GM12878 (cell line): Measurements from ENCODE around the gene ZNF670. TPM values are rescaled to one million over a fixed set of nuclear protein-coding genes. Genes with fewer than 3 reads are reported as not detected.

ENCODE experiments used
- BRCA1 ChIP-seq: IDR thresholded peaks from 2 replicates; pipeline ENCODE4 v1.6.1; 2011; ENCODE audit warnings: low read depth, low read length, improper control_type of control experiment
- CREB1 ChIP-seq: IDR thresholded peaks from 2 replicates; pipeline ENCODE4 v1.6.1; 2012; ENCODE audit warnings: low read depth, mild to moderate bottlenecking, inconsistent platforms
- KLF5 ChIP-seq: fragments of 450-650 bp; IDR thresholded peaks from 2 replicates; pipeline ENCODE4 v1.6.1; 2014; ENCODE audit warnings: mild to moderate bottlenecking; ENCODE audit not compliant: partially characterized antibody
- MXI1 ChIP-seq: fragments of 150-350 bp; IDR thresholded peaks from 2 replicates; pipeline ENCODE4 v1.6.1; 2011; ENCODE audit warnings: low read depth, mild to moderate bottlenecking, inconsistent platforms, low read length, improper control_type of control experiment
- SMARCA5 ChIP-seq: fragments of 450-650 bp; IDR thresholded peaks from 2 replicates; pipeline ENCODE4 v1.6.1; 2017; ENCODE audit warnings: mild to moderate bottlenecking
- TAF1 ChIP-seq: IDR thresholded peaks from 2 replicates; pipeline ENCODE4 v1.6.1; 2011; ENCODE audit warnings: mild to moderate bottlenecking, low read depth, low read length, borderline replicate concordance
- TCF12 ChIP-seq: IDR thresholded peaks from 2 replicates; pipeline ENCODE4 v1.6.1; 2011; ENCODE audit warnings: low read depth, mild to moderate bottlenecking, low read length
- USF1 ChIP-seq: IDR thresholded peaks from 2 replicates; pipeline ENCODE4 v1.6.1; 2011; ENCODE audit warnings: borderline replicate concordance, low read depth, mild to moderate bottlenecking, moderate library complexity, mixed read lengths, low read length; ENCODE audit not compliant: insufficient read depth; ENCODE audit errors: extremely low read length
- WRNIP1 ChIP-seq: IDR thresholded peaks from 2 replicates; pipeline ENCODE4 v1.6.1; 2011; ENCODE audit warnings: low read depth, low read length, improper control_type of control experiment, borderline replicate concordance
- polyA plus RNA-seq, 11 experiments: library from polyadenylated mRNA; depleted of rRNA in 4 of 11; unstranded in 6 of 11; stranded (reverse) in 5 of 11; fragments of >200 nt; fragmentation: Nextera tagmentation in 4 of 11; fragmentation: Illumina TruSeq in 1 of 11; extraction: Ambion mirVana in 4 of 11; extraction: Trizol in 1 of 11; gene quantifications; 1 replicate in 1 of 11; 2 replicates in 10 of 11; pipeline versions ENCODE4 v1.2.1 to v1.2.3, GENCODE V29; 2011 to 2016; ENCODE audit warnings: inconsistent platforms in 2 of 11, missing spikeins in 2 of 11, low read depth in 1 of 11
- total RNA-seq, 4 experiments: library from RNA; depleted of rRNA in 3 of 4; stranded (reverse); fragments of >200 nt in 3 of 4; fragmentation: Illumina TruSeq in 1 of 4; extraction: Trizol in 1 of 4; gene quantifications; 2 replicates each; pipeline versions ENCODE4 v1.2.1 to v1.2.3, GENCODE V29; 2013 to 2021
- TF ChIP-seq, protein P1 (sequence below): fragments of 450-650 bp; IDR thresholded peaks from 2 replicates; pipeline ENCODE4 v1.6.1; 2017; ENCODE audit warnings: mild to moderate bottlenecking, moderate library complexity
- TF ChIP-seq, protein P2 (sequence below): fragments of 150-350 bp; IDR thresholded peaks from 2 replicates; pipeline ENCODE4 v1.6.1; 2016; ENCODE audit warnings: low read depth, low read length
- TF ChIP-seq, protein P3 (sequence below): IDR thresholded peaks from 2 replicates; pipeline ENCODE4 v1.6.1; 2011; ENCODE audit warnings: borderline replicate concordance, low read depth, mild to moderate bottlenecking, moderate library complexity, low read length; ENCODE audit not compliant: insufficient read depth, poor library complexity, severe bottlenecking
- TF ChIP-seq, protein P4 (sequence below): fragments of 450-650 bp; IDR thresholded peaks from 2 replicates; pipeline ENCODE4 v1.6.1; 2017; ENCODE audit warnings: mild to moderate bottlenecking, moderate library complexity

The ZNF670 gene
- total and polyA plus RNA-seq, 10 of the 15 experiments (the other 5 are each of a cell fraction or from before 2014, with no cell fraction given), result 3.0 to 9.0 (median 5.3) TPM

DNA sequence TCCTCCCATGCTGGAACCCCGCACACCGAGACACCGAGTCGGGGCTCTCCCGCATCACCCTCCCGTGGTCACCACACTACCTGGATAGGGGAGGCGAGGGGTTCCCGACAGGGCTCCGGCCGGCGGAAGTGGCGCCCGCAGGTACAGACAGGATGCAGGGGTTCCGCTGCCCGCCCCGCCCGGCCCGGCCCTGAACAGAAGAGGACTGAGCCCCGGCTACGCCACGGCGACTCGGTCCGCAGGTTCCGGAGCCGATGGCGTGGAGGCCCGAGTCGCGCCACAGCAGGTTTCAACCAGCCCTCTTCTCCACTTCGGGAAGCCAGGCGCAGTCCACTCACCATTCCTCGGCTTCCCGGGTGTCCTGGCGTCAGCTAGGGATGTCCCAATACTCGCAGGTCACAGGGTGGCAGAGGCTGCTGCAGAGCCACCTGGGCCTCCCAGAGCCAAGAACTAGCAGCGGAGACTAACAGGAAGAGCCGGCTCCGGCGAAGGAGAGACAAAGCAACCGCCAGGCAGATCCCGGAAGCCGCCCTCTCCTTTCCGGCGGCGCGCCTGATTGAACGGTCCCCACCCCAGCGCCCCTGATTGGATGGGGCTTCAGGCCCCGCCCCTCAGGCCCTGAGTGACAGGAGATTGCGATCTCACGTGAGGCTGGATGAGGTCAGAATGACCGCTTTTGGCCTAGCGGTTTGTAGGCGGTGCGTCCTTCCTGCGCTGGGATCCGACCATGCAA lies 25.4 kb upstream of the ZNF670 start, which contains the start of gene ZNF669 (continued):
- TF ChIP-seq BRCA1, result 0 out of 2 replicates have a peak, but pooled peaks have one; percentile 7
- TF ChIP-seq KLF5, result peak; percentile 56
- no peak for TF ChIP-seq SMARCA5
- TF ChIP-seq, protein P1, sequence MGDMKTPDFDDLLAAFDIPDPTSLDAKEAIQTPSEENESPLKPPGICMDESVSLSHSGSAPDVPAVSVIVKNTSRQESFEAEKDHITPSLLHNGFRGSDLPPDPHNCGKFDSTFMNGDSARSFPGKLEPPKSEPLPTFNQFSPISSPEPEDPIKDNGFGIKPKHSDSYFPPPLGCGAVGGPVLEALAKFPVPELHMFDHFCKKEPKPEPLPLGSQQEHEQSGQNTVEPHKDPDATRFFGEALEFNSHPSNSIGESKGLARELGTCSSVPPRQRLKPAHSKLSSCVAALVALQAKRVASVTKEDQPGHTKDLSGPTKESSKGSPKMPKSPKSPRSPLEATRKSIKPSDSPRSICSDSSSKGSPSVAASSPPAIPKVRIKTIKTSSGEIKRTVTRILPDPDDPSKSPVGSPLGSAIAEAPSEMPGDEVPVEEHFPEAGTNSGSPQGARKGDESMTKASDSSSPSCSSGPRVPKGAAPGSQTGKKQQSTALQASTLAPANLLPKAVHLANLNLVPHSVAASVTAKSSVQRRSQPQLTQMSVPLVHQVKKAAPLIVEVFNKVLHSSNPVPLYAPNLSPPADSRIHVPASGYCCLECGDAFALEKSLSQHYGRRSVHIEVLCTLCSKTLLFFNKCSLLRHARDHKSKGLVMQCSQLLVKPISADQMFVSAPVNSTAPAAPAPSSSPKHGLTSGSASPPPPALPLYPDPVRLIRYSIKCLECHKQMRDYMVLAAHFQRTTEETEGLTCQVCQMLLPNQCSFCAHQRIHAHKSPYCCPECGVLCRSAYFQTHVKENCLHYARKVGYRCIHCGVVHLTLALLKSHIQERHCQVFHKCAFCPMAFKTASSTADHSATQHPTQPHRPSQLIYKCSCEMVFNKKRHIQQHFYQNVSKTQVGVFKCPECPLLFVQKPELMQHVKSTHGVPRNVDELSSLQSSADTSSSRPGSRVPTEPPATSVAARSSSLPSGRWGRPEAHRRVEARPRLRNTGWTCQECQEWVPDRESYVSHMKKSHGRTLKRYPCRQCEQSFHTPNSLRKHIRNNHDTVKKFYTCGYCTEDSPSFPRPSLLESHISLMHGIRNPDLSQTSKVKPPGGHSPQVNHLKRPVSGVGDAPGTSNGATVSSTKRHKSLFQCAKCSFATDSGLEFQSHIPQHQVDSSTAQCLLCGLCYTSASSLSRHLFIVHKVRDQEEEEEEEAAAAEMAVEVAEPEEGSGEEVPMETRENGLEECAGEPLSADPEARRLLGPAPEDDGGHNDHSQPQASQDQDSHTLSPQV, result no peak
- no peak for TF ChIP-seq MXI1
- TF ChIP-seq TCF12, result no peak
- TF ChIP-seq, protein P2, sequence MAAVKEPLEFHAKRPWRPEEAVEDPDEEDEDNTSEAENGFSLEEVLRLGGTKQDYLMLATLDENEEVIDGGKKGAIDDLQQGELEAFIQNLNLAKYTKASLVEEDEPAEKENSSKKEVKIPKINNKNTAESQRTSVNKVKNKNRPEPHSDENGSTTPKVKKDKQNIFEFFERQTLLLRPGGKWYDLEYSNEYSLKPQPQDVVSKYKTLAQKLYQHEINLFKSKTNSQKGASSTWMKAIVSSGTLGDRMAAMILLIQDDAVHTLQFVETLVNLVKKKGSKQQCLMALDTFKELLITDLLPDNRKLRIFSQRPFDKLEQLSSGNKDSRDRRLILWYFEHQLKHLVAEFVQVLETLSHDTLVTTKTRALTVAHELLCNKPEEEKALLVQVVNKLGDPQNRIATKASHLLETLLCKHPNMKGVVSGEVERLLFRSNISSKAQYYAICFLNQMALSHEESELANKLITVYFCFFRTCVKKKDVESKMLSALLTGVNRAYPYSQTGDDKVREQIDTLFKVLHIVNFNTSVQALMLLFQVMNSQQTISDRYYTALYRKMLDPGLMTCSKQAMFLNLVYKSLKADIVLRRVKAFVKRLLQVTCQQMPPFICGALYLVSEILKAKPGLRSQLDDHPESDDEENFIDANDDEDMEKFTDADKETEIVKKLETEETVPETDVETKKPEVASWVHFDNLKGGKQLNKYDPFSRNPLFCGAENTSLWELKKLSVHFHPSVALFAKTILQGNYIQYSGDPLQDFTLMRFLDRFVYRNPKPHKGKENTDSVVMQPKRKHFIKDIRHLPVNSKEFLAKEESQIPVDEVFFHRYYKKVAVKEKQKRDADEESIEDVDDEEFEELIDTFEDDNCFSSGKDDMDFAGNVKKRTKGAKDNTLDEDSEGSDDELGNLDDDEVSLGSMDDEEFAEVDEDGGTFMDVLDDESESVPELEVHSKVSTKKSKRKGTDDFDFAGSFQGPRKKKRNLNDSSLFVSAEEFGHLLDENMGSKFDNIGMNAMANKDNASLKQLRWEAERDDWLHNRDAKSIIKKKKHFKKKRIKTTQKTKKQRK, result no peak
- TF ChIP-seq WRNIP1, result no peak
- TF ChIP-seq, protein P3, sequence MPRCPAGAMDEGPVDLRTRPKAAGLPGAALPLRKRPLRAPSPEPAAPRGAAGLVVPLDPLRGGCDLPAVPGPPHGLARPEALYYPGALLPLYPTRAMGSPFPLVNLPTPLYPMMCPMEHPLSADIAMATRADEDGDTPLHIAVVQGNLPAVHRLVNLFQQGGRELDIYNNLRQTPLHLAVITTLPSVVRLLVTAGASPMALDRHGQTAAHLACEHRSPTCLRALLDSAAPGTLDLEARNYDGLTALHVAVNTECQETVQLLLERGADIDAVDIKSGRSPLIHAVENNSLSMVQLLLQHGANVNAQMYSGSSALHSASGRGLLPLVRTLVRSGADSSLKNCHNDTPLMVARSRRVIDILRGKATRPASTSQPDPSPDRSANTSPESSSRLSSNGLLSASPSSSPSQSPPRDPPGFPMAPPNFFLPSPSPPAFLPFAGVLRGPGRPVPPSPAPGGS, result no peak
- peak; percentile 71 for TF ChIP-seq USF1
- TF ChIP-seq, protein P4, sequence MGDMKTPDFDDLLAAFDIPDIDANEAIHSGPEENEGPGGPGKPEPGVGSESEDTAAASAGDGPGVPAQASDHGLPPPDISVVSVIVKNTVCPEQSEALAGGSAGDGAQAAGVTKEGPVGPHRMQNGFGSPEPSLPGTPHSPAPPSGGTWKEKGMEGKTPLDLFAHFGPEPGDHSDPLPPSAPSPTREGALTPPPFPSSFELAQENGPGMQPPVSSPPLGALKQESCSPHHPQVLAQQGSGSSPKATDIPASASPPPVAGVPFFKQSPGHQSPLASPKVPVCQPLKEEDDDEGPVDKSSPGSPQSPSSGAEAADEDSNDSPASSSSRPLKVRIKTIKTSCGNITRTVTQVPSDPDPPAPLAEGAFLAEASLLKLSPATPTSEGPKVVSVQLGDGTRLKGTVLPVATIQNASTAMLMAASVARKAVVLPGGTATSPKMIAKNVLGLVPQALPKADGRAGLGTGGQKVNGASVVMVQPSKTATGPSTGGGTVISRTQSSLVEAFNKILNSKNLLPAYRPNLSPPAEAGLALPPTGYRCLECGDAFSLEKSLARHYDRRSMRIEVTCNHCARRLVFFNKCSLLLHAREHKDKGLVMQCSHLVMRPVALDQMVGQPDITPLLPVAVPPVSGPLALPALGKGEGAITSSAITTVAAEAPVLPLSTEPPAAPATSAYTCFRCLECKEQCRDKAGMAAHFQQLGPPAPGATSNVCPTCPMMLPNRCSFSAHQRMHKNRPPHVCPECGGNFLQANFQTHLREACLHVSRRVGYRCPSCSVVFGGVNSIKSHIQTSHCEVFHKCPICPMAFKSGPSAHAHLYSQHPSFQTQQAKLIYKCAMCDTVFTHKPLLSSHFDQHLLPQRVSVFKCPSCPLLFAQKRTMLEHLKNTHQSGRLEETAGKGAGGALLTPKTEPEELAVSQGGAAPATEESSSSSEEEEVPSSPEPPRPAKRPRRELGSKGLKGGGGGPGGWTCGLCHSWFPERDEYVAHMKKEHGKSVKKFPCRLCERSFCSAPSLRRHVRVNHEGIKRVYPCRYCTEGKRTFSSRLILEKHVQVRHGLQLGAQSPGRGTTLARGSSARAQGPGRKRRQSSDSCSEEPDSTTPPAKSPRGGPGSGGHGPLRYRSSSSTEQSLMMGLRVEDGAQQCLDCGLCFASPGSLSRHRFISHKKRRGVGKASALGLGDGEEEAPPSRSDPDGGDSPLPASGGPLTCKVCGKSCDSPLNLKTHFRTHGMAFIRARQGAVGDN, result no peak
- peak; percentile 79 for TF ChIP-seq CREB1
- peak; percentile 84 for TF ChIP-seq TAF1
